OCI-LY7 (cell line): Measurements from ENCODE around the gene JPH2. TPM values are rescaled to one million over a fixed set of nuclear protein-coding genes. Genes with fewer than 3 reads are reported as not detected.

ENCODE experiments used
- BruUV-seq: library from RNA; stranded (reverse); fragments of 400-500 nt; replicated peaks from 2 replicates; lab custom pipeline; 2021; lab: Mats Ljungman, UMichigan
- CTCF ChIA-PET: fragments of 300-600 bp; sonication (Branson Sonifier 250); formaldehyde crosslinking; loops from one replicate; lab custom pipeline; 2022; ENCODE audit warnings: antibody characterized with exemption; ENCODE audit not compliant: unreplicated experiment; lab: Charles Lee
- POLR2A ChIA-PET: fragments of 300-600 bp; sonication (Branson Sonifier 250); formaldehyde crosslinking; loops from one replicate; lab custom pipeline; 2022; ENCODE audit warnings: antibody characterized with exemption; lab: Charles Lee
- DNase-seq: peaks from one replicate; pipeline ENCODE4 v3.0.0-alpha.2; 2015; ENCODE audit warnings: low spot score
- H2AFZ ChIP-seq: fragments of 200-600 bp; sonication (generic), shearing (Covaris generic); 2 replicates; pipeline ENCODE4 v1.6.1; 2014; ENCODE audit warnings: mild to moderate bottlenecking, antibody characterized with exemption, low read length, moderate library complexity
- H3K27ac ChIP-seq: fragments of 200-600 bp; sonication (generic); 2 replicates; pipeline ENCODE4 v1.5.1; 2014; ENCODE audit warnings: mixed run types, low read depth, mild to moderate bottlenecking, moderate library complexity, low read length, inconsistent platforms; ENCODE audit not compliant: poor library complexity, severe bottlenecking
- H3K36me3 ChIP-seq: fragments of 200-600 bp; sonication (generic); 2 replicates; pipeline ENCODE4 v1.6.1; 2014; ENCODE audit warnings: mild to moderate bottlenecking, antibody characterized with exemption, low read length, moderate library complexity, mixed read lengths; ENCODE audit not compliant: insufficient read depth
- H3K4me1 ChIP-seq: fragments of 200-600 bp; sonication (generic); 2 replicates; pipeline ENCODE4 v1.5.1; 2014; ENCODE audit warnings: mild to moderate bottlenecking, low read length; ENCODE audit not compliant: insufficient read depth, poor library complexity, severe bottlenecking
- H3K4me2 ChIP-seq: fragments of 200-600 bp; sonication (generic); 2 replicates; pipeline ENCODE4 v1.6.1; 2014; ENCODE audit warnings: mild to moderate bottlenecking, low read length
- H3K4me3 ChIP-seq: fragments of 200-600 bp; sonication (generic); 2 replicates; pipeline ENCODE4 v1.5.1; 2014; ENCODE audit warnings: mild to moderate bottlenecking, low read depth, low read length; ENCODE audit not compliant: poor library complexity, severe bottlenecking
- H3K79me2 ChIP-seq: fragments of 200-600 bp; sonication (generic); 2 replicates; pipeline ENCODE4 v1.6.1; 2016; ENCODE audit warnings: low read depth, mild to moderate bottlenecking, low read length, moderate library complexity, mixed read lengths; ENCODE audit not compliant: insufficient read depth
- H3K9me2 ChIP-seq: fragments of 200-600 bp; sonication (generic); 2 replicates; pipeline ENCODE4 v1.6.1; 2016; ENCODE audit warnings: mild to moderate bottlenecking, low read length, mixed read lengths; ENCODE audit not compliant: insufficient read depth
- H3K9me3 ChIP-seq: fragments of 200-600 bp; sonication (generic); 2 replicates; pipeline ENCODE4 v1.6.1; 2014; ENCODE audit warnings: mild to moderate bottlenecking, mixed run types, low read length, mixed read lengths
- H4K20me1 ChIP-seq: fragments of 200-600 bp; sonication (generic); 2 replicates; pipeline ENCODE4 v1.6.1; 2014; ENCODE audit warnings: mild to moderate bottlenecking, antibody characterized with exemption, low read length, moderate library complexity, mixed read lengths; ENCODE audit not compliant: insufficient read depth
- CTCF ChIP-seq: fragments of 200-600 bp; sonication (generic); conservative IDR thresholded peaks from 2 replicates; pipeline ENCODE4 v1.5.1; 2014; ENCODE audit warnings: mild to moderate bottlenecking, antibody characterized with exemption, low read length, moderate library complexity, mixed read lengths
- EZH2phosphoT487 ChIP-seq: fragments of 200-600 bp; sonication (generic); IDR thresholded peaks from 2 replicates; pipeline ENCODE4 v1.6.1; 2018; ENCODE audit warnings: low read depth, borderline replicate concordance, mild to moderate bottlenecking, mixed run types, antibody characterized with exemption, low read length, moderate library complexity, mixed read lengths
- intact Hi-C: fragments of 100-400 bp; cut with micrococcal nuclease; formaldehyde crosslinking; loops from one replicate; pipeline ENCODE4 v1.10.0; 2022; ENCODE audit not compliant: unreplicated experiment
- total RNA-seq, 2 experiments: library from RNA; depleted of rRNA in 1 of 2; stranded (reverse); fragments of >200 nt in 1 of 2; shearing (Covaris generic) in 1 of 2; gene quantifications; 2 replicates each; pipeline ENCODE4 v1.2.3, GENCODE V29; 2014 to 2022

The JPH2 gene
- total RNA-seq, 2 experiments from 2014 or later, result not detected

- CTCF ChIA-PET, result no interaction called here
Observed at GRCh38 chr20:44204832-44205215, 17.8 kb upstream of the JPH2 start.

GRCh38 chr20:44204156-44204831 lies 17.3 kb upstream of the JPH2 start:
- intact Hi-C loops, result no loop called here
- no TSS peak for BruUV-seq
- no peaks in the 10 kb centered on the region for H3K9me3 ChIP-seq
- H3K4me3 ChIP-seq, result no peak overlapping the region
- DNase-seq, result no peak
- no peak overlapping the region for H2AFZ ChIP-seq
- peaks cover 16% of the 10 kb centered on the region for H3K4me1 ChIP-seq
- ChIA-PET POLR2A (no interaction called here), CTCF (no interaction called here)
- no peak overlapping the region for H3K27ac ChIP-seq
- peaks cover 72% of the 10 kb centered on the region for H3K36me3 ChIP-seq
- H3K4me2 ChIP-seq, result no peak overlapping the region
- no peak for TF ChIP-seq CTCF
- TF ChIP-seq EZH2phosphoT487, result no peak
- H4K20me1 ChIP-seq, result peaks cover 22% of the 10 kb centered on the region; the same call in 1 of the 2 replicates
- peaks cover 70% of the 10 kb centered on the region for H3K79me2 ChIP-seq
- H3K9me2 ChIP-seq, result no peaks in the 10 kb centered on the region

More at GRCh38 chr20:44204832-44205215, 17.8 kb upstream of the JPH2 start:
- POLR2A ChIA-PET, result no interaction called here
- intact Hi-C loops, result no loop called here
- no peak overlapping the region for H3K4me3 ChIP-seq
- no peak overlapping the region for H3K4me2 ChIP-seq
- no peak for DNase-seq
- no peak for TF ChIP-seq CTCF
- no peak for TF ChIP-seq EZH2phosphoT487
- H2AFZ ChIP-seq, result no peak overlapping the region
- peaks cover 27% of the 10 kb centered on the region; the same call in 1 of the 2 replicates for H4K20me1 ChIP-seq
- no peaks in the 10 kb centered on the region for H3K9me2 ChIP-seq
- H3K27ac ChIP-seq, result no peak overlapping the region
- peaks cover 67% of the 10 kb centered on the region for H3K36me3 ChIP-seq
- no TSS peak for BruUV-seq
- H3K79me2 ChIP-seq, result peaks cover 75% of the 10 kb centered on the region
- H3K9me3 ChIP-seq, result no peaks in the 10 kb centered on the region
- H3K4me1 ChIP-seq, result peaks cover 16% of the 10 kb centered on the region

DNA sequence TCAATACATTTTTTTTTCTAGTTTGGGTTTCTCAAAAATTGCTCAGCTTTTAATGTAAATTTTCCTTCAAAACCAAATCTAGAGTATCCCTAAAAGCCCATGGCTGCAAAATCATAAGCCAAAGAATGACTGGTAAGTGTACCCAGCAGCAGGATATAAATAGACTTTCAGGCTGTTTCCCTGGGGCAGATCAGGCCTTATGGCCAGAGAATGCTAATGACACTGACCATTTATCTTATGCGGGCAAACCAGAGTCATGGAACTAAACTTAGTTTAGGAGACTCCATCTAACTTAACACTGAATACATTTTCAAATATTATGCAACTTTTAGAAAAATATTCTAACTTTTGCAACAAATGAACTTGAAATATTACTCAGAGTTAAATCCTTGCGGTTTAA lies 16.2 kb upstream of the JPH2 start:
- intact Hi-C loops, result no loop called here
- no peak overlapping the region for H3K4me3 ChIP-seq
- peaks cover 11% of the 10 kb centered on the region; the same call in 1 of the 2 replicates for H4K20me1 ChIP-seq
- no peak overlapping the region for H3K4me2 ChIP-seq
- no peak for DNase-seq
- no peaks in the 10 kb centered on the region for H3K9me3 ChIP-seq
- no peak overlapping the region for H3K27ac ChIP-seq
- TF ChIP-seq EZH2phosphoT487, result no peak
- no peak for TF ChIP-seq CTCF
- H3K9me2 ChIP-seq, result no peaks in the 10 kb centered on the region
- POLR2A ChIA-PET, result interaction anchor here (0.6 kb wide), 1 partner anchor 378 kb away, joined by 3 read pairs; no protein-coding TSS in a partner anchor
- H3K4me1 ChIP-seq, result peaks cover 12% of the 10 kb centered on the region
- H3K79me2 ChIP-seq, result peaks cover 59% of the 10 kb centered on the region
- H2AFZ ChIP-seq, result no peak overlapping the region
- CTCF ChIA-PET, result no interaction called here
- no TSS peak for BruUV-seq
- H3K36me3 ChIP-seq, result peaks cover 80% of the 10 kb centered on the region
